HUES48 (cell line): ENCODE measurements around the gene STAC2.

Experiments
- H3K27ac ChIP-seq: one replicate; pipeline ENCODE4 v1.7.0; 2013; ENCODE audit warnings: low read depth, low read length, inconsistent platforms
- H3K27me3 ChIP-seq: 2 replicates; pipeline ENCODE4 v1.6.1; 2013; ENCODE audit warnings: mild to moderate bottlenecking, low read length; ENCODE audit not compliant: control insufficient read depth, insufficient read depth
- H3K36me3 ChIP-seq: 2 replicates; pipeline ENCODE4 v1.6.1; 2013; ENCODE audit warnings: low read length; ENCODE audit not compliant: control insufficient read depth, insufficient read depth
- H3K4me1 ChIP-seq: 2 replicates; pipeline ENCODE4 v1.6.1; 2013; ENCODE audit warnings: mild to moderate bottlenecking, low read length; ENCODE audit not compliant: control insufficient read depth, insufficient read depth
- H3K4me3 ChIP-seq: 2 replicates; pipeline ENCODE4 v1.5.1; 2013; ENCODE audit warnings: mild to moderate bottlenecking, low read depth, low read length
- H3K9ac ChIP-seq: 2 replicates; pipeline ENCODE4 v1.6.1; 2013; ENCODE audit warnings: mild to moderate bottlenecking, low read depth, low read length, moderate library complexity
- H3K9me3 ChIP-seq: 2 replicates; pipeline ENCODE4 v1.6.1; 2013; ENCODE audit warnings: low read length; ENCODE audit not compliant: control insufficient read depth, insufficient read depth

STAC2 gene

DNA sequence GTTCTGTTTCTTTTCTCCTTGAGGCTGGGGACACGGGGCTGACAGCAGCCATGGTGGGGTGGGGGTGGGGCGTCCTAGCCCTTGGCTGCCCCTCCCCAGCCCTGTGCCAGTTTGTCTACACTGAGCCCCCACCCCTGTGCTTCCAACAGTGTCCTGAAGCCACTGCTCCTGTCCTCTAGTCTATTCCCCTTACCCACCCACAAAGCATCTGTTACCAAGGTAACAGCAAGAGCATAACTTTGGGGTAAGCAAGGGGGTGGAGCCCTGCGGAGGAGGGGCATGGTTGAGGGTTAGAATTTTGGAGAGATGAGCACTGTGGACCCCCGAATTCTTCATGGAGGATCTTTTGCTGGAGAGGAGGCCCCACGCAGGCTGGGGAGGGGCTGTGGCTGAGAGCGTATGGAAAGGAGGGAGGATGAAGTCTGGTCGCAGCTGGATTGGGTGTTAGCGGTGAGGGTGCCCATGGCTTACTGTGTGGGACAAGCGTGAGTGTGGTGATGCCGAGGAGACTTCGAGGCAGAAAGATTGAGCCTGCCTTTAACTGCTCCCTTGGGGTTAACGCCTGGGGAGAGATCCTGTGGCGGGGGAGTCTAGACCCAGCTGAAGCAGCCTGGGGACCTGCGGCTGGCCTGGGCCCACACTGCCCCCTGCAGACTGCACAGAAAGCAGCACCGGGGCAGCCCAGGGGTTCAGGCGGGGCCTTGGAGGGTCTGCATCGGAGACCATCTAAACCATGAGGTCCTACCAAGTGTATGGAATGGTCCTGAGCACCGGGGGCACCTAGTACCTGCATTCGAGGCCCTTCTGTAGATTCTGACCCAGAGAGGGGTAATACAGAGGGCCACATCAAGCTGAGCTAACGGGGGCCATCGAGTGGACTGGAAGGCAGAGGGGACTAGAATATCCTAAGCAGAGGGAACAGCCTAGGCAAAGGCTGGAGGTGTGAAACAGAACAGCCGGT is 6.1 kb upstream of the STAC2 start:
- Histone ChIP-seq H3K9me3 (no peaks in the 10 kb centered on the region), H3K36me3 (no peaks in the 10 kb centered on the region), H3K9ac (no peak overlapping the region), H3K4me1 (peaks cover 11% of the 10 kb centered on the region), H3K27me3 (no peaks in the 10 kb centered on the region), H3K4me3 (peak overlapping the region; percentile 57), H3K27ac (no peak overlapping the region)

GRCh38 chr17:39231091-39231561 is 5.4 kb upstream of the STAC2 start:
- Histone ChIP-seq H3K9ac (no peak overlapping the region), H3K4me3 (no peak overlapping the region), H3K27me3 (peaks cover 4% of the 10 kb centered on the region), H3K27ac (no peak overlapping the region), H3K9me3 (no peaks in the 10 kb centered on the region), H3K36me3 (no peaks in the 10 kb centered on the region), H3K4me1 (peaks cover 14% of the 10 kb centered on the region)

GRCh38 chr17:39230361-39230760 is 4.6 kb upstream of the STAC2 start:
- H3K27ac ChIP-seq = no peak overlapping the region
- no peaks in the 10 kb centered on the region for H3K9me3 ChIP-seq
- H3K4me1 ChIP-seq = peaks cover 16% of the 10 kb centered on the region
- H3K9ac ChIP-seq = no peak overlapping the region
- no peaks in the 10 kb centered on the region for H3K36me3 ChIP-seq
- H3K4me3 ChIP-seq = no peak overlapping the region
- H3K27me3 ChIP-seq = peaks cover 8% of the 10 kb centered on the region

DNA sequence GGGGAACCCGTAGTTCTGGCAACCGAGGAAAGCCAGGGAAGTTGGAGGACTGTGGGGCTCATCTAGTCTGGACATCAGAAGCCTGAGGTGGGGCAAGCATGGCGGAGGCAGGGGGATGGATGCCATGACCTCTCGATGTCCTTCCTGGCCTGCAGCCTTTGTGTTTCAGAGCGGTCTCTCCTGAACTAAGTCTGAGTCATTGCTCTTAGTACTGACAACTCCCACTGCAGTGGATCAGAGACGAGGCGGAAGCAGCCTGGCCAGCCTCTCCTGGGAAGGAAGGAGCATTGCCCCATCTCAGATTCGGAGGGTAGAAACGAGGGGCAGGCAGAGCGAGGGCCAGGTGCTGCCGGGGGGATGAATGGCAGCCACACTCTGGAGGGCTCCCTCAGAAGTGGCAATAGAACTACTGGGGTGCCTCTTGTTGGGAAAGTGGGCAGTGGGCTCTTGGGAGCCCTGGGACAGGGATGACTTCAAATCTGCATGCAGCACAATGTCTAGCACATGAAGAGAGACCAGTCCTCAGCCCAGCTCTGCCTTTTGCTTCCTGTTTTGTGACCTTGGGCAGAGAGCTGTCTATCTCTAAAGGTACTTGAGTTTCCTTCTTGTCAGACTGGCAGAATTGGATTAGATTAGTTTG is 3.6 kb upstream of the STAC2 start:
- Histone ChIP-seq H3K27me3 (peaks cover 18% of the 10 kb centered on the region), H3K27ac (no peak overlapping the region), H3K4me3 (no peak overlapping the region), H3K4me1 (peaks cover 16% of the 10 kb centered on the region), H3K36me3 (no peaks in the 10 kb centered on the region), H3K9ac (no peak overlapping the region), H3K9me3 (no peaks in the 10 kb centered on the region)

DNA sequence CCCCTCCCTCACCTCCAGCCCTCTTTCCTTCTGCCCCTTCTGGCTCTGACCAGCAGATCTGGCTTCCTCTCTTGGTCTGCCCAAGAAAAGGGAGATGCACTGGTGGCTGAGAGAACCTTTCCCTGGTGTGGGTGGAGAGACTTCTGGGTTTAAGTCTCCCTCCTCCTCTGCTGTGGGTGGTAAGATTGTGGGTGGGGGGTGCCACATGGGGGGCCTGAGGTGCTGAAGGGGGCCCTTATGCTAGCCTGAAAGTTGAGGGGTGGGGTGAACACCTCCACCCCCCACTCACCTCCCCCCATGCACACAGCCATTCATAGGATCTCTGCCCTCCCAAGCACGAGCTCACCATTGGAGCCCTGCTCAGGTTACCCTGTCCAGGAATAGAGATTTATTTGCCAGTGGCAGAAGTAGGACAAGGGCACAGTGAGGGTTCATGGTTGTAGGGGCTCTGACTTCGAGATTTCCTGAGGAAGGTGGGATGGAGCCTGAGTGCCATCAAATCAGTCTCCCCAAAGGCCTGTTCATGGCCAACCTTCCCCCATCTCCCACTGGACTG is 1.7 kb upstream of the STAC2 start:
- Histone ChIP-seq H3K36me3 (no peaks in the 10 kb centered on the region), H3K4me1 (peaks cover 16% of the 10 kb centered on the region), H3K9ac (no peak overlapping the region), H3K4me3 (no peak overlapping the region), H3K27me3 (peaks cover 37% of the 10 kb centered on the region), H3K9me3 (no peaks in the 10 kb centered on the region), H3K27ac (no peak overlapping the region)

GRCh38 chr17:39225959-39226683 is 376 bp upstream of the STAC2 start:
- Histone ChIP-seq H3K36me3 (no peaks in the 10 kb centered on the region), H3K27me3 (peaks cover 39% of the 10 kb centered on the region), H3K4me1 (peaks cover 5% of the 10 kb centered on the region; the same call in 1 of the 2 replicates), H3K4me3 (peak overlapping the region; percentile 48), H3K27ac (no peak overlapping the region), H3K9ac (no peak overlapping the region), H3K9me3 (no peaks in the 10 kb centered on the region)

- Histone ChIP-seq H3K4me1 (peaks cover 5% of the 10 kb centered on the region; the same call in 1 of the 2 replicates), H3K9ac (no peak overlapping the region), H3K9me3 (no peaks in the 10 kb centered on the region), H3K27me3 (peaks cover 42% of the 10 kb centered on the region), H3K4me3 (peak overlapping the region; percentile 61), H3K36me3 (no peaks in the 10 kb centered on the region), H3K27ac (no peak overlapping the region)
Measured at GRCh38 chr17:39224778-39225307, 902 bp downstream of the STAC2 start.

GRCh38 chr17:39223907-39224777 is 1.6 kb downstream of the STAC2 start:
- Histone ChIP-seq H3K9ac (no peak overlapping the region), H3K4me3 (peak overlapping the region; percentile 61), H3K27ac (no peak overlapping the region), H3K36me3 (no peaks in the 10 kb centered on the region), H3K9me3 (no peaks in the 10 kb centered on the region), H3K4me1 (peaks cover 5% of the 10 kb centered on the region; the same call in 1 of the 2 replicates), H3K27me3 (peaks cover 49% of the 10 kb centered on the region)

DNA sequence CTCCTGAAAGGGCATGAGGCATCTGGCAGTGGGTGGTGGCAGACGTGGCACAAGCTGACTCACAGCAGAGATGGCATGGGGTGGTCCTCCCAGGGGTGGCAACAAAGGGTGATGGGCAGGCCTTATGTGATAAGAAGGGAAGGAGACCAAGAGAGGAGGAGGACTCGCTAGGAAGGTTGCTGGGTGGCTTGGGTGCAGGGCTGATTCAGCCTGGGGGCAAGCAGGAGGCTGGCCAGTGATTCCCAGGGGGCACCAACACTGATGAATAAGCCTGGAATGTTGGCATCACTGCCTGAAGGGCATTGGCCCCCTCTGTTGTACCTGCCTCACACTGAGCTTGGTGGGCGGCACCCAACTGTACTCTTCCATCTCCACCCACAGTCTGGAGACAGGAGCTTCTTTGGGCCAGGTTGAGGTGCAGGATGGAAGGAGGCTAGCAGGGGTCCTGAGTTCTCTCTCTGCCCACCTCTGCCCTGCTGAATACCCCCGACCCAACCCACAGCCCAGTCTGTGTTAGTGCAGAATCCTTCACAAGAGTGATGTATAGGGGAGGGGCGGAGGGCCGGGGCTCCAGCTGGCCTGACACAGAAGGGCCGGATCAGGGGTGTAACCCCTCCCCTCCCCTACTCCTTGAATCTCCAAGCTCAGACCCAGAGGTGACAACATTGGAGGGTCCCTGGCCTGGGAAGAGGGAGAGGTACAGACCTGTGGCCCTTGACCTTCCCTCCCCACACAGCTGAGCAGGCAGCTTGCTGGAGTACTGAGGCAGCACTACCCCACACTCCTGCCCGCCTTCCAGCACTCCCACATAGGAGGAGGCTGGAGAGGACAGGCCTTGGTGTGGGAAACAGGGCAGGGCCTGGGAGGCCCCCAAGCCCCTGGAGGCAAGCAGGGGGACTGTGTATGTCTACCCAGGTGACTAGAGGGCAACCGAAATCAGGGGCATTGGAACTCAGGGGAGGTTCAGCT is 2.6 kb downstream of the STAC2 start:
- no peak overlapping the region for H3K27ac ChIP-seq
- H3K27me3 ChIP-seq = peaks cover 59% of the 10 kb centered on the region
- no peak overlapping the region for H3K9ac ChIP-seq
- no peaks in the 10 kb centered on the region for H3K9me3 ChIP-seq
- peaks cover 5% of the 10 kb centered on the region; the same call in 1 of the 2 replicates for H3K4me1 ChIP-seq
- H3K4me3 ChIP-seq = no peak overlapping the region
- no peaks in the 10 kb centered on the region for H3K36me3 ChIP-seq
